ENCODE measurements around the gene GPR153.

GPR153 gene

GRCh38 chr1:6286266-6286665 is 25.4 kb upstream of the GPR153 start:
- DNase-seq: no peak

GRCh38 chr1:6285336-6285735 is 24.4 kb upstream of the GPR153 start:
- no peak for DNase-seq

- DNase-seq: no peak
Measured at GRCh38 chr1:6282577-6283270, 21.8 kb upstream of the GPR153 start.

GRCh38 chr1:6281511-6282402 is 20.9 kb upstream of the GPR153 start:
- DNase-seq: no peak

GRCh38 chr1:6280761-6281451 is 20.0 kb upstream of the GPR153 start:
- no peak for DNase-seq

- DNase-seq: no peak
Measured at GRCh38 chr1:6279613-6280383, 18.9 kb upstream of the GPR153 start.

- DNase-seq: no peak
Measured at GRCh38 chr1:6279066-6279465, 18.2 kb upstream of the GPR153 start.

GRCh38 chr1:6278263-6278662 is 17.4 kb upstream of the GPR153 start:
- no peak for DNase-seq

- DNase-seq: no peak
Measured at GRCh38 chr1:6276811-6277555, 16.1 kb upstream of the GPR153 start.

- no peak for DNase-seq
Measured at GRCh38 chr1:6275826-6276782, 15.2 kb upstream of the GPR153 start.

GRCh38 chr1:6274622-6275139 is 13.8 kb upstream of the GPR153 start:
- DNase-seq: no peak

GRCh38 chr1:6274102-6274501 is 13.2 kb upstream of the GPR153 start:
- DNase-seq: no peak

- no peak for DNase-seq
Measured at GRCh38 chr1:6273380-6273891, 12.5 kb upstream of the GPR153 start.

- DNase-seq: no peak
Measured at GRCh38 chr1:6272868-6273267, 12.0 kb upstream of the GPR153 start.

GRCh38 chr1:6272452-6272851 is 11.6 kb upstream of the GPR153 start:
- DNase-seq: no peak

GRCh38 chr1:6271554-6271953 is 10.7 kb upstream of the GPR153 start:
- DNase-seq: no peak

- DNase-seq: no peak
Measured at GRCh38 chr1:6271006-6271405, 10.1 kb upstream of the GPR153 start.

- no peak for DNase-seq
Measured at GRCh38 chr1:6270401-6270800, 9.5 kb upstream of the GPR153 start.

GRCh38 chr1:6269720-6270400 is 9.0 kb upstream of the GPR153 start:
- DNase-seq: no peak

- DNase-seq: no peak
Measured at GRCh38 chr1:6269296-6269695, 8.4 kb upstream of the GPR153 start.
